RCC 7860 (cell line): ENCODE measurements around the gene F2RL3.
"Not testable (repeated sequence)": the region's sequence is repeated elsewhere in the genome, so short reads cannot be mapped to it uniquely, and the experiment has no call there.

Experiments
- DNase-seq: peaks from one replicate; pipeline ENCODE4 v3.0.0-alpha.2; 2015; ENCODE audit warnings: low spot score
- FAIRE-seq: peaks from 2 replicates; lab custom pipeline; 2012; peaks lifted over from hg19 to GRCh38; lab: Jason Lieb, UNC

F2RL3 gene

DNA sequence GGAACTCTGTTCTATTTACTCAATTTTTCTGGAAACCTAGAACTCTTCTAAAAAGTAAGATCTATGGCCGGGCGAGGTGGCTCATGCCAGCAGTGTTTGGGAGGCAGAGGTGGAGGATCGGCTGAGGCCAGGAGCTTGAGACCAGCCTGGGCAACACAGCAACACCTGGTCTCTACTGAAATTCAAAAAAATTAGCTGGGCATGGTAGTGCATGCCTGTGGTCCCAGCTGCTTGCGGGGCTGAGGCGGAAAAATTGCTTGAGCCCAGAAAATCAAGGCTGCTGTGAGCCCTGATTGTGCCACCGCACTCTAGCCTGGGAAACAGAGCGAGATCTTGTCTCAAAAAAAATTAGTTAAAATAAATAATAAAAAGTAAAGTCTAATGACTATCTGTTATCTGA lies 28.6 kb downstream of the F2RL3 start:
- DNase-seq: no peak
- no peak for FAIRE-seq

DNA sequence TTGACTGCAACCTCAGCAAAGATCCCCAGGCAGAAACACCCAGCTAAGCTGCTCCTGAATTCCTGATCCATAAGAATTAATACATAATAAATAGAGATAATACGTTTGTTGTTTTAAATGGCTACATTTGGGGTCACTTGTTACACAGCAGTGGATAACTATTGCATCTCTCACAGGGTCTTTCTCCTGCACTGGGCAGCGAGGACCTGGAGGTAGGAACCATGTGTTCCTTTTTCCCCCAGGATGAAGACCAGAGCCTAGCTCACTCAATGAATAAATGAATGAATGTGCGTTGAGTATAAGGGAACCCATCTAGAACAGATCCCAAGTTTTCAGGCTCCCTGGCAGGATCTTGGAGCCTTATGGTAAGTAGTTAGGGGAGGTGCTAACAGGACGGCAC lies 30.7 kb downstream of the F2RL3 start:
- DNase-seq (no peak), FAIRE-seq (no peak)

DNA sequence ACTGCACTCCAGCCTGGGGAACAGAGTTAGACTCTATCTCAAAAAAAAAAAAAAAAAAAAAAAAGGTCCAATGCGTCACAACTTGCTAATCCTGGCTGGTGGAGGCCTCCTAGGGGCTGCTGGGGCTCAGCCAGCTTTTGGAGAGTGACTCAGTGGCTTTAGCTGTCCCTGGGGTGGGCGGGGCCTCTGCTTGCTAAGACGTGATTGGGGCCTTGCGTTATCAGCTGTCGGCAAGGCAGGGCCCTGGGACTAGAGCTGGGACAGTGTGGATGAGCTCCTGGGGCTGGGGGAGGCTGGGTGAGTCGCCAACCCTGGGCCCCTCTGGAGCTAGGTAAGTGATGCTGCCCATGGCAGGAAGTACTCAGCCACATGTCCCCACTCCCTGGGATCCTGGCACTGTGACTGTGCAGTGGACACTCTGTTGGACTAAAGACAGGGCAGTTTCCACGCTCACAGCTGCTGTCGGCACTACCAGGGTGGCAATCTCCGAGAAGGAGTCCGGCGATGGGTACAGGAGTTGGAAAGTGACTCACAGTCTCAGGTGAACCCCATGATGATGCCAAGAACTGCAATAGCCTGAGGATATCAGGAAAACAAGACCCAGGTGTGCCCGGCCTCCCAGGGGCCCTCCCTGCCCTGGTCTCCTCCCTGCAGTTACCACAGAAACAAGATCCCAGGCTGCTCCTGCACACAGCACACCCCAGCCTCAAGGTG lies 32.2 kb downstream of the F2RL3 start:
- peak; percentile 62 for FAIRE-seq
- peak; percentile 77 for DNase-seq

- DNase-seq: no peak
- FAIRE-seq: no peak
Measured at GRCh38 chr19:16921766-16922591, 33.2 kb downstream of the F2RL3 start.

- DNase-seq (no peak), FAIRE-seq (no peak)
Measured at GRCh38 chr19:16922592-16922934, 33.8 kb downstream of the F2RL3 start.

DNA sequence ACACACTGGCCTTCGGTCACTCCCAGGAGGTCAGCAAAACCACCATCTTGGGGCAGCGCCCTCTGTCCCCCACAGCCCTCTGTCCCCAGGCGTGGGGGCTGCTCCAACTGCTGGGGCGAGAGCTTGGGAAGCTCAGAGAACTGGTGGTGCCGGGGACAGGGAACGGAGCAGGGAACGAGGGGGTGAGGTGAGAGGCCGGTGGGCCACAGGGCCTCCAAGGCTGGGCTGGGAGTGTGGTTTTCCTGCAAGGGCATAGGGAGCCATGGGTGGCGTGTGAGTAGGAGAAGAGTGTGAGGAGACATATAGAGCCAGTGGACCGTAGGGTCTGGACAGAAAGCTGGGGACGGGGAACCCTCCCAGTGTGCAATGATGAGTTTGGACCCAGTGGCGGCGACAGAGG lies 34.1 kb downstream of the F2RL3 start:
- FAIRE-seq: no peak
- DNase-seq: no peak

DNA sequence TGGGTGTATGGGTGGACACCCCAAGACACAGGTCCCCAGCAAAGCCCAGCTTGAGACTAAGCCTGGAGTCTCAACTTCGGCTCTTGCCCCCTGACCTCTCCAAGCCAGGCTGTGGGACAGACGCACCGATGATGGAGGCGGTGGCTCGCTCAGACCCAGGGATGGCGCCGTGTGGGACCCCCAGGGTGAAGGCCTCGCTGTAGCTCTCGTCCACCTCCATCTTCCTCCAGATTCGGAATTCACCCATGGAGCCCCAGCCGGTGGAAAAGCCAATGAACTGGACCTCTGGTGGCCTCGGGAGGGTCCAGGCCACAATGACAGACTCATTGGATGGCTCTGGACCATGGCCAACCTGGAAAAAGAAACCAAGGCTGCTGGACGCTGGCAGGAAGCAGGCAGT lies 39.1 kb downstream of the F2RL3 start:
- FAIRE-seq (no peak), DNase-seq (no peak)

DNA sequence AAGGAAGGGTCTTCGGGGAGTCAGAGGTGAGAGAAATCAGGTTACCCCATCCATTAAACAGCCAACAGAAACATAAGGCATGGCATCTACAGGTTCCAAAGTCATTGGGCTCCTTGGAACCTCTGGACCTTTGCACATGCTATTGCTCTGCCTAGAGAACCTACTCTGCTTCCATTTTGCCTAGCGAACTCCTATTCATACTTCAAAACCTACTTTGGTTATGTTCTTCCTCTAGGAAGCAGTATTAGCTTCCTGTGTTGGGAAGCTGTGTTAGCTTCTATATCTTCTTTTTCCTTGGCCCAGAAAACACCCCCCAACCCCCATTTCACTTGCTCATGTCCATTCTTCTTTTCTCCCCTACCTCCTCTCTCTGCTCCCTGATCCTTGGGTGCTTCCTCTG lies 39.6 kb downstream of the F2RL3 start:
- no peak for DNase-seq
- FAIRE-seq: no peak

DNA sequence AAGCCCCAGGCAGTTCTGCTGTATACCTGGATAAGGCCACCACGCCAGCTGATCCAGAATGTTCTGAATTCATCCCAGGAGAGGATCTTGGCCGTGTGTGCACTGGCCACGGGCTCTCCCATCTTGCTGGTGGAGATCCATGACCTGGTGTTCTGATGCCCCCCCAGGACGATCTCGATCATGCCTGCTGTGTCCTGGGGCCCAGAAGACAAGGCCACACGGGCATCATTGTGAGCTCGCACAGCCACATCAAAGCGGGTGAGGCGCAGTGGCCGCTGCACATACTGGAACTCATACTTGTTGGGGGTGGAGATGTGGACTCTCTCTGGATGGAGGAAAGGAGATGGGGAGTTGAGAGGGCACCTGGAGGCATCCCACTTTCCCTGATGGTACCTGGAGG lies 40.1 kb downstream of the F2RL3 start:
- no peak for FAIRE-seq
- no peak for DNase-seq

DNA sequence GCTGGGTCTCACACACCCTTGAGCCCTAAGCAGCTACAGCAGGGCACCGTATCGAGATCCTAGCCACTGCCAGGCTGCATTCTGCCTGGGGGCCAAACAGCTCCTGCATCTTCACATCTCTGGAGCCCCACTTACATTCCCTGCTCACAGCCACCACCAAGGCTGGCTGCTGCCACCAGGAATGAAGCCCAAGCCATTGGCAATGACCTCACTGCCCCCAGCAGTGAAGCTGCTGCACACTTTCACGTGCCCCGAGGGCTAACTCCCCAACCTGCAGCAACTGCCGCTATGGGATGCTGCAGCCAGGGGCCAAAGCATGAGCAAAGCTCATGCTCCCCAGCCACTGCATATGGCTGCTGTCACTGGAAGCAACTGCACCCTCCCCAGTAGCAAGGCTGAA lies 42.0 kb downstream of the F2RL3 start:
- FAIRE-seq (no peak), DNase-seq (no peak)

- DNase-seq (no peak), FAIRE-seq (no peak)
Measured at GRCh38 chr19:16931306-16931705, 42.5 kb downstream of the F2RL3 start.

- no peak for FAIRE-seq
Measured at GRCh38 chr19:16934489-16934888, 45.7 kb downstream of the F2RL3 start.

GRCh38 chr19:16936901-16937300 lies 48.1 kb downstream of the F2RL3 start:
- FAIRE-seq (no peak), DNase-seq (no peak)

More at GRCh38 chr19:16934489-16934888, 45.7 kb downstream of the F2RL3 start:
- DNase-seq: no peak

- not testable (repeated sequence) for FAIRE-seq
Measured at GRCh38 chr19:16937796-16938195, 49.0 kb downstream of the F2RL3 start.

DNA sequence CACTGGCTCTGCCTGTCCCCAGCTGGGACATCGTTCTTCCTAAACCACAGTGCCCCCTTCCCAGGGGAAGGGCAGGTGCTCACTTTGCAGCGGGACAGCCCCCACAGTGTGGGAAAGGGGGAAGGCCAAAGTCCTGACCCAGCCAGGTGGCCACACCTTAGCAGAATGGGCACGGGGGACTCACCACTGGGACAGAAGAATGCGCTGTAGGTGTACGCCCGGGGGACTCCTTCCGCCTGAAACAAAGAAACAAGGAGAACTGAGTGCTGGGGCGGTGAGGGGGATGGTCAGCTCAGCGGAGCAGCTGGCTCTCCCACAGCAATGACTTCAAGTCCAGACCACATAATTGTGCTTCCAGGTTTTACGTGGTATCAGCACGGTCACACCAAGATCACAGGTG lies 49.4 kb downstream of the F2RL3 start:
- DNase-seq: no peak
- no peak for FAIRE-seq

More at GRCh38 chr19:16937796-16938195, 49.0 kb downstream of the F2RL3 start:
- DNase-seq: not testable (repeated sequence)

GRCh38 chr19:16940063-16940462 lies 51.3 kb downstream of the F2RL3 start:
- not testable (repeated sequence) for FAIRE-seq, DNase-seq

DNA sequence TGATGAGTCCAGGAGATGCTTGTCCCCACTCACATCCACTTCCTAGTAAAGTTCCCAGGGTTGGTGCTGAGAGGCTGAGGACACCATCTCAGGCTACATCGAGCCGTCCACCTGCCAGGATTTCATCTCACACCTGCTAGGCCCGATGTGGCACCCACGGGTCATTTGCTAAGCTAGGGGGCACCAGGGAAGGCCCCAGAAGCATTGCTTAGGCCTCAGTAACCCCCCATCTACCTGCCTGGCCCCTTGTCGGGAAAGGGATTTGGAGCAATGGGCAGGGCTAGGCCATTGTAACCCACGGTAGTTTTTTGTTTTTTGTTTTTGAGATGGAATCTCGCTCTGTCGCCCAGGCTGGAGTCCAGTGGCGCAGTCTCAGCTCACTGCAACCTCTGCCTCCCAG lies 51.8 kb downstream of the F2RL3 start:
- no peak for FAIRE-seq
- DNase-seq: no peak
